Tibial artery (tissue), 4 donors: ENCODE data around the gene RMND5A.
"Not testable (repeated sequence)": the region's sequence is repeated elsewhere in the genome, so short reads cannot be mapped to it uniquely, and the experiment has no call there.

ENCODE experiments used
- DNase-seq, 2 donors: peaks; one replicate each; pipeline ENCODE4 v3.0.0-alpha.2; 2019
- H3K27ac ChIP-seq, 2 donors: fragments of 200-600 bp; sonication (generic) in 1 of 2; 1 replicate in 1 of 2; 2 replicates in 1 of 2; pipeline ENCODE4 v1.5.1; 2018 to 2019; ENCODE audit warnings: mild to moderate bottlenecking in 1 of 2
- H3K27me3 ChIP-seq, 2 donors: fragments of 200-600 bp; sonication (generic) in 1 of 2; one replicate each; pipeline versions ENCODE4 v1.5.1 to v1.6.0; 2016 to 2019
- H3K36me3 ChIP-seq, 3 donors: fragments of 200-600 bp; sonication (generic) in 2 of 3; one replicate each; pipeline ENCODE4 v1.5.1; 2016 to 2019; ENCODE audit warnings: mild to moderate bottlenecking in 2 of 3
- H3K4me1 ChIP-seq, 4 donors: fragments of 200-600 bp; sonication (generic) in 2 of 4; 1 replicate in 3 of 4; 2 replicates in 1 of 4; pipeline ENCODE4 v1.5.1; 2016 to 2019
- H3K4me3 ChIP-seq, 2 donors: fragments of 200-600 bp; sonication (generic) in 1 of 2; 1 replicate in 1 of 2; 2 replicates in 1 of 2; pipeline ENCODE4 v1.5.1; 2018 to 2019; ENCODE audit warnings: mild to moderate bottlenecking in 2 of 2
- H3K9me3 ChIP-seq, 3 donors: fragments of 200-600 bp; sonication (generic) in 1 of 3; one replicate each; pipeline ENCODE4 v1.5.1; 2016 to 2019
- CTCF ChIP-seq, 2 experiments: fragments of 200-600 bp in 1 of 2; fragments of 450-650 bp in 1 of 2; IDR thresholded peaks; one replicate each; pipeline ENCODE4 v1.5.1; 2017 to 2019; ENCODE audit warnings: antibody characterized with exemption in 2 of 2, mild to moderate bottlenecking in 1 of 2, moderate library complexity in 1 of 2
- intact Hi-C: fragments of 100-400 bp; cut with DNase I; formaldehyde crosslinking; loops from one replicate; pipeline ENCODE4 v1.15.0; 2023; ENCODE audit warnings: low total_unique reads

The RMND5A gene

GRCh38 chr2:86704459-86704971 is 15.6 kb upstream of the RMND5A start:
- Histone ChIP-seq H3K27me3 (no peaks in the 10 kb centered on the region), H3K4me1 (peaks cover 0 to 22% (median 9%) of the 10 kb centered on the region in 4 donors), H3K27ac (peak overlapping the region in 1 of 2 donors; percentile 21), H3K4me3 (no peak overlapping the region), H3K9me3 (no peaks in the 10 kb centered on the region), H3K36me3 (no peaks in the 10 kb centered on the region)
- intact Hi-C loops: no loop called here
- no peak for TF ChIP-seq CTCF (IDR thresholded peaks at IDR 0.05)
- no peak for DNase-seq

GRCh38 chr2:86706220-86706619 is 13.9 kb upstream of the RMND5A start:
- H3K4me1 ChIP-seq: peaks cover 0 to 13% (median 6%) of the 10 kb centered on the region in 4 donors
- H3K4me3 ChIP-seq: no peak overlapping the region
- DNase-seq: no peak
- H3K9me3 ChIP-seq: no peaks in the 10 kb centered on the region
- no peaks in the 10 kb centered on the region for H3K27me3 ChIP-seq
- H3K27ac ChIP-seq: no peak overlapping the region
- no peak for TF ChIP-seq CTCF (IDR thresholded peaks at IDR 0.05)
- H3K36me3 ChIP-seq: no peaks in the 10 kb centered on the region
- intact Hi-C loops: no loop called here

GRCh38 chr2:86706935-86707334 is 13.2 kb upstream of the RMND5A start:
- no peak for TF ChIP-seq CTCF (IDR thresholded peaks at IDR 0.05)
- no peak for DNase-seq

GRCh38 chr2:86708126-86708525 is 12.0 kb upstream of the RMND5A start:
- DNase-seq, intact Hi-C loops: not testable (repeated sequence)

More at GRCh38 chr2:86706935-86707334, 13.2 kb upstream of the RMND5A start:
- H3K4me3 ChIP-seq: no peak overlapping the region
- H3K4me1 ChIP-seq: peaks cover 0 to 13% (median 6%) of the 10 kb centered on the region in 4 donors
- H3K9me3 ChIP-seq: no peaks in the 10 kb centered on the region
- H3K27ac ChIP-seq: no peak overlapping the region
- no peaks in the 10 kb centered on the region for H3K36me3 ChIP-seq
- intact Hi-C loops: no loop called here
- H3K27me3 ChIP-seq: no peaks in the 10 kb centered on the region

GRCh38 chr2:86714579-86715173 is 5.4 kb upstream of the RMND5A start:
- DNase-seq, H3K36me3 ChIP-seq, H3K27me3 ChIP-seq, H3K4me1 ChIP-seq, H3K9me3 ChIP-seq, intact Hi-C loops, H3K4me3 ChIP-seq, H3K27ac ChIP-seq: not testable (repeated sequence)

More at GRCh38 chr2:86708126-86708525, 12.0 kb upstream of the RMND5A start:
- not testable (repeated sequence) for H3K27me3 ChIP-seq, H3K4me3 ChIP-seq, H3K9me3 ChIP-seq, H3K27ac ChIP-seq, H3K36me3 ChIP-seq
- H3K4me1 ChIP-seq: peaks cover 0 to 13% (median 6%) of the 10 kb centered on the region in 4 donors

GRCh38 chr2:86719263-86719636 is 841 bp upstream of the RMND5A start:
- H3K4me3 ChIP-seq: peak overlapping the region; percentile 63 to 80
- intact Hi-C loops, H3K27me3 ChIP-seq, DNase-seq, H3K4me1 ChIP-seq, H3K9me3 ChIP-seq, H3K36me3 ChIP-seq: not testable (repeated sequence)
- H3K27ac ChIP-seq: peak overlapping the region; percentile 84 to 88

GRCh38 chr2:86720540-86721320 is 639 bp downstream of the RMND5A start:
- peak; percentile 35 to 77 for DNase-seq
- H3K9me3 ChIP-seq, H3K27me3 ChIP-seq, H3K4me1 ChIP-seq, H3K36me3 ChIP-seq, intact Hi-C loops: not testable (repeated sequence)
- peak overlapping the region; percentile 63 to 80 for H3K4me3 ChIP-seq
- peak overlapping the region; percentile 84 to 88 for H3K27ac ChIP-seq

- H3K27me3 ChIP-seq, DNase-seq, H3K36me3 ChIP-seq, H3K27ac ChIP-seq, intact Hi-C loops, H3K4me1 ChIP-seq, H3K9me3 ChIP-seq, H3K4me3 ChIP-seq: not testable (repeated sequence)
Measured at GRCh38 chr2:86725706-86726105, 5.6 kb downstream of the RMND5A start.

GRCh38 chr2:86732040-86732525 is 12.0 kb downstream of the RMND5A start:
- DNase-seq, H3K4me1 ChIP-seq, H3K27me3 ChIP-seq, H3K9me3 ChIP-seq, H3K4me3 ChIP-seq, H3K36me3 ChIP-seq, intact Hi-C loops, H3K27ac ChIP-seq: not testable (repeated sequence)

- H3K27ac ChIP-seq, H3K36me3 ChIP-seq, DNase-seq, H3K4me3 ChIP-seq, H3K9me3 ChIP-seq, H3K27me3 ChIP-seq, H3K4me1 ChIP-seq, intact Hi-C loops: not testable (repeated sequence)
Measured at GRCh38 chr2:86732837-86733236, 12.7 kb downstream of the RMND5A start.

GRCh38 chr2:86733528-86733927 is 13.4 kb downstream of the RMND5A start:
- H3K4me1 ChIP-seq, H3K9me3 ChIP-seq, H3K36me3 ChIP-seq, intact Hi-C loops, H3K27ac ChIP-seq, DNase-seq, H3K27me3 ChIP-seq, H3K4me3 ChIP-seq: not testable (repeated sequence)
